Heart right ventricle (tissue), 16 donors: ENCODE data around the gene OCRL. TPM values are rescaled to one million over a fixed set of nuclear protein-coding genes. Genes with fewer than 3 reads are reported as not detected.
"Not testable (repeated sequence)": the region's sequence is repeated elsewhere in the genome, so short reads cannot be mapped to it uniquely, and the experiment has no call there.

Experiments
- ATAC-seq, 8 donors: fragments of 200-7000 bp; cut with Tn5 transposase; one replicate each; pipeline ENCODE4 v1.9.1; 2020; ENCODE audit warnings: mild to moderate bottlenecking in 8 of 8, moderate library complexity in 8 of 8, moderate number of reproducible peaks in 1 of 8
- DNase-seq, 2 donors: peaks; one replicate each; pipeline ENCODE4 v3.0.0-alpha.2; 2020
- H3K27ac ChIP-seq, 10 donors: fragments of 200-600 bp; sonication (generic) in 2 of 10; one replicate each; pipeline versions ENCODE4 v1.5.0 to v1.8.0; 2020 to 2022; ENCODE audit warnings: mild to moderate bottlenecking in 3 of 10
- H3K27me3 ChIP-seq, 7 donors: fragments of 200-600 bp; one replicate each; pipeline ENCODE4 v1.8.0; 2021 to 2022; ENCODE audit warnings: mild to moderate bottlenecking in 2 of 7
- H3K36me3 ChIP-seq, 9 donors: fragments of 200-600 bp; sonication (generic) in 1 of 9; one replicate each; pipeline versions ENCODE4 v1.5.0 to v1.8.0; 2020 to 2022; ENCODE audit warnings: mild to moderate bottlenecking in 2 of 9
- H3K4me1 ChIP-seq, 9 donors: fragments of 200-600 bp; sonication (generic) in 1 of 9; one replicate each; pipeline versions ENCODE4 v1.5.0 to v1.8.0; 2020 to 2022; ENCODE audit warnings: mild to moderate bottlenecking in 4 of 9
- H3K4me3 ChIP-seq, 10 donors: fragments of 200-600 bp; sonication (generic) in 2 of 10; one replicate each; pipeline versions ENCODE4 v1.5.0 to v1.8.0; 2020 to 2022; ENCODE audit warnings: mild to moderate bottlenecking in 7 of 10, moderate library complexity in 2 of 10
- H3K9me3 ChIP-seq, 11 donors: fragments of 200-600 bp in 10 of 11; sonication (generic) in 2 of 11; one replicate each; pipeline versions ENCODE4 v1.5.0 to v1.8.0; 2013 to 2022; ENCODE audit warnings: mild to moderate bottlenecking in 2 of 11, control low read depth in 1 of 11, moderate library complexity in 1 of 11
- WGBS, 2 donors: extraction: QIAGEN DNeasy Blood & Tissue Kit; methylation state at CpG; one replicate each; pipeline ENCODE4 v1.1.7; 2013; ENCODE audit warnings: inconsistent platforms in 1 of 2; 5-methylcytosine and 5-hydroxymethylcytosine counted together
- intact Hi-C, 10 donors: fragments of 100-400 bp; cut with DNase I; formaldehyde crosslinking; loops; one replicate each; pipeline versions ENCODE4 v1.11.1 to v1.14.2; 2022
- polyA plus RNA-seq, 2 donors: library from polyadenylated mRNA; stranded (reverse); fragments of 200-250 nt; gene quantifications; one replicate each; pipeline ENCODE4 v1.2.3, GENCODE V29; 2013
- total RNA-seq, 10 donors: library from RNA; stranded (reverse); fragmentation: NEBNext Ultra II Directional in 3 of 10; extraction: Animal tissue kit (Norgen Biotek cat#: 25700) in 3 of 10; gene quantifications; one replicate each; pipeline versions ENCODE4 v1.2.1 to v1.2.4, GENCODE V29; 2021 to 2023
- TF ChIP-seq, protein P1 (sequence below), 9 donors: fragments of 200-600 bp; sonication (generic) in 2 of 9; IDR thresholded peaks; one replicate each; pipeline versions ENCODE4 v1.5.0 to v1.8.0; 2021 to 2022; ENCODE audit warnings: antibody characterized with exemption in 9 of 9, mild to moderate bottlenecking in 5 of 9, moderate library complexity in 1 of 9
- donor health status: Arrhythmogenic right ventricular cardiomyopathy.
- donor health status: ischemic (EF 13 %, LVEDD 7.1; RV severe dilation, severe dysfunction).
- donor health status: healthy with polysubstance abuse.
- donor health status: DM: no; HTN: yes; CAD: no.
- donor health status: DM: no; HTN: no; CAD: no.
- donor health status: ischemic (EF 25% LVEDD 6.9; RV normal size, moderate dysfunction).
- donor health status: ischemic (EF 25% LVEDD 5.7; RV mildly dilated, moderate dysfunction).
- donor health status: healthy.
- donor health status: DM: yes; HTN: yes; CAD: no.
- donor health status: Ischemic cardiomyopathy.
- donor health status: ischemic (EF 35%, LVEDD 5.7; RV mildly dilated, moderate dysfunction).
- donor health status: nonischemic (EF 11% LVEDD 7.7; RV severe dilation, severe dysfunction).
- donor health status: DM: yes; HTN: yes; CAD: no.
- donor health status: PGD.
- donor health status: ischemic (EF 29% LVEDD 5.4; RV normal size, mild dysfunction).
- donor health status: nonischemic (EF 23%, LVEDD 6.1; RV moderate dilation, normal function).

The OCRL gene
- total and polyA plus RNA-seq, 12 donors = 6.9 to 13.8 (median 9.0) TPM

DNA sequence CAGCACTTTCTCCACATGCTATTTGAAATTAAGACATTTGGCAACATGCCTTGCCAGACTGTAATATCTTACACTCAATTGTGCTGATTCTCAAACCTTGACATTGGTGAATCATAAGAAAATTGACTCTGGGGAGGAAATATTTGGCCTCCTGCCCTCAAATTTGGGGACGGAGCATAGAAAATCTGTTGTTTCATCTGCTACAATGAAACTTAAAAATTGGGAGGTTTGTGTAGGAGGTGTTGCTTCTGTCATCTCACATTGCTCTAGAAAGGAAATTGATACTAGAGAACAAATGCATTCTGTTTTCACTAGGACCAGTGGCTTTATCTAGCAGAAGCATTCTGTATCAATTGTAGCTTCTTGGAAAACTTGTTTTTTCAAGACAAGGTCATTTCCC is 5.3 kb downstream of the OCRL start:
- no peak for ATAC-seq
- intact Hi-C loops = no loop called here
- H3K4me1 ChIP-seq = peaks cover 0 to 13% (median 0%) of the 10 kb centered on the region in 9 donors
- no peak overlapping the region for H3K27ac ChIP-seq
- no peak overlapping the region for H3K4me3 ChIP-seq
- H3K9me3 ChIP-seq = no peaks in the 10 kb centered on the region
- peaks cover 0 to 4% (median 0%) of the 10 kb centered on the region in 7 donors for H3K27me3 ChIP-seq
- DNase-seq = no peak
- peaks cover 0 to 50% (median 0%) of the 10 kb centered on the region in 9 donors for H3K36me3 ChIP-seq
- WGBS, 2 donors = 58 to 71% methylated on average over 1 of the region's 1 CpG
- TF ChIP-seq, protein P1, sequence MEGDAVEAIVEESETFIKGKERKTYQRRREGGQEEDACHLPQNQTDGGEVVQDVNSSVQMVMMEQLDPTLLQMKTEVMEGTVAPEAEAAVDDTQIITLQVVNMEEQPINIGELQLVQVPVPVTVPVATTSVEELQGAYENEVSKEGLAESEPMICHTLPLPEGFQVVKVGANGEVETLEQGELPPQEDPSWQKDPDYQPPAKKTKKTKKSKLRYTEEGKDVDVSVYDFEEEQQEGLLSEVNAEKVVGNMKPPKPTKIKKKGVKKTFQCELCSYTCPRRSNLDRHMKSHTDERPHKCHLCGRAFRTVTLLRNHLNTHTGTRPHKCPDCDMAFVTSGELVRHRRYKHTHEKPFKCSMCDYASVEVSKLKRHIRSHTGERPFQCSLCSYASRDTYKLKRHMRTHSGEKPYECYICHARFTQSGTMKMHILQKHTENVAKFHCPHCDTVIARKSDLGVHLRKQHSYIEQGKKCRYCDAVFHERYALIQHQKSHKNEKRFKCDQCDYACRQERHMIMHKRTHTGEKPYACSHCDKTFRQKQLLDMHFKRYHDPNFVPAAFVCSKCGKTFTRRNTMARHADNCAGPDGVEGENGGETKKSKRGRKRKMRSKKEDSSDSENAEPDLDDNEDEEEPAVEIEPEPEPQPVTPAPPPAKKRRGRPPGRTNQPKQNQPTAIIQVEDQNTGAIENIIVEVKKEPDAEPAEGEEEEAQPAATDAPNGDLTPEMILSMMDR (IDR thresholded peaks at IDR 0.05) = no peak

- TF ChIP-seq, protein P1 (IDR thresholded peaks at IDR 0.05) = no peak
- DNase-seq (no peak), ATAC-seq (peak in 1 of 8 donors; percentile 17)
- no peak overlapping the region for H3K27ac ChIP-seq
- H3K27me3 ChIP-seq = peaks cover 0 to 15% (median 0%) of the 10 kb centered on the region in 7 donors
- peaks cover 0 to 64% (median 0%) of the 10 kb centered on the region in 9 donors for H3K36me3 ChIP-seq
- no peak overlapping the region for H3K4me3 ChIP-seq
- intact Hi-C loops = no loop called here
- H3K9me3 ChIP-seq = no peaks in the 10 kb centered on the region
- WGBS, 2 donors = 60 to 88% methylated on average over 1 of the region's 1 CpG
- peaks cover 0 to 3% (median 0%) of the 10 kb centered on the region in 9 donors for H3K4me1 ChIP-seq
These were observed 9.1 kb downstream of the OCRL start for GRCh38 chrX:129549124-129549523.

GRCh38 chrX:129553619-129554288 is 13.7 kb downstream of the OCRL start:
- Histone ChIP-seq H3K36me3 (peaks cover 0 to 69% (median 0%) of the 10 kb centered on the region in 9 donors), H3K27me3 (peaks cover 0 to 15% (median 0%) of the 10 kb centered on the region in 7 donors), H3K9me3 (no peaks in the 10 kb centered on the region), H3K4me3 (no peak overlapping the region), H3K27ac (no peak overlapping the region), H3K4me1 (peaks cover 0 to 4% (median 0%) of the 10 kb centered on the region in 9 donors)
- intact Hi-C loops = no loop called here
- 82 to 85% methylated on average over 3 of the region's 3 CpGs for WGBS, 2 donors
- DNase-seq = no peak
- ATAC-seq = no peak
- TF ChIP-seq, protein P1 (IDR thresholded peaks at IDR 0.05) = no peak

- H3K4me1 ChIP-seq, intact Hi-C loops, DNase-seq, H3K27ac ChIP-seq, H3K9me3 ChIP-seq, ATAC-seq, H3K4me3 ChIP-seq: not testable (repeated sequence)
- H3K27me3 ChIP-seq = peaks cover 0 to 15% (median 0%) of the 10 kb centered on the region in 7 donors
- 96 to 98% methylated on average over 8 of the region's 8 CpGs for WGBS, 2 donors
- TF ChIP-seq, protein P1 (IDR thresholded peaks at IDR 0.05) = peak in 1 of 9 donors; percentile 10
- H3K36me3 ChIP-seq = peaks cover 0 to 69% (median 0%) of the 10 kb centered on the region in 9 donors
These were observed 14.8 kb downstream of the OCRL start for GRCh38 chrX:129554816-129555215.
